T-helper 22 cell (primary cell): ENCODE data around the gene OTOGL.

Experiments used
- DNase-seq: peaks from one replicate; pipeline ENCODE4 v3.0.0-alpha.2; 2020; ENCODE audit warnings: low read depth

Gene OTOGL

DNA sequence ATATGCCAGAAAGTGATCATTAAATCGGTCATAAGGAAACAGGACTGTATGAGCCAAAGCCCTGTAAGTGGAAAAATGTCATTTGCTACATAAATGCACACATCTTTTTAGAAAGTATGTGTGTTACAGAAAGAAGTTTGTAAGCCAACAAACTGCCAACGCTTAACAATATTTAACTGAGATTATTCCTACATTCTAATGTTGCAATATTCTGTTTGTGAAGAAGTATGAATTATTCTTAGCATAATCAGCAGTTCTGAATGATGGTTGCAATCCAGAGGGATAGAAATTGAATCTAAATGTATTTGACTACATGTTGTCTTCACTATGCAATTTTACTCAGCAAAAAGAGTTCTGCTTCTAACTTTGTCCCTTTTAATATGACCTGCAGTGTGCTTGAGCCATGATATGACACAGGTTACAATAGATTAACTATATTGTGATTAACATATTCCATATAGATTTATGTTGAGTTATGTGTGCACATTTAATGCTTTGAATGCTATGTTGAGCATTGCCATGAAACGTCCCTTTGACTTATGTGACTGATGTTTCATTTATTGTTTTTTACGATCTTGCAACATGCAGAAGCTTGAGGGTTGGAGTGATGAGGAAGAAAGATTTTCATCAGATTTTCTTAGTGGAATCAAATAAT, 277.9 kb downstream of the OTOGL start:
- no peak for DNase-seq

- DNase-seq = no peak
Observed at GRCh38 chr12:80381121-80381520, 281.8 kb downstream of the OTOGL start.

DNA sequence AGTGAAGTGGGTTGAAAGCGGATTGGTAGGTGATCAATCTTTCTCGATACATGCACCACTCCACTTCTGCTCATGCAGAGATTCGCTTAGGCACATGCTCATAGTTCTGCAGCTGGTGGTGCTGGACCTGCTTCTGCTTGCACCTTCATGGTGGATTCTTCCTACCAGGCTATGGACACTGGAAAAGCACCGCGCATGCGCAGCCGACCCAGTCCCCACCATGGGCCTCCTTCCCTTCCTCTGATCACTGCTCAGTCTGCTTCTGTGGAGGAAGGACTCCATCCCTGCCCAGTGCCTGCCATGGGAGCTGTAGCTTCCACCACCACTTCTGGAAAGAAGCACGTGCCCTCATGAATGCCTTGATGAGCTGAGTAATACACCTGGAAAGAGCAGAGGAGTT, 282.9 kb downstream of the OTOGL start:
- no peak for DNase-seq

- DNase-seq = no peak
Observed at GRCh38 chr12:80400571-80400991, 301.2 kb downstream of the OTOGL start.

DNA sequence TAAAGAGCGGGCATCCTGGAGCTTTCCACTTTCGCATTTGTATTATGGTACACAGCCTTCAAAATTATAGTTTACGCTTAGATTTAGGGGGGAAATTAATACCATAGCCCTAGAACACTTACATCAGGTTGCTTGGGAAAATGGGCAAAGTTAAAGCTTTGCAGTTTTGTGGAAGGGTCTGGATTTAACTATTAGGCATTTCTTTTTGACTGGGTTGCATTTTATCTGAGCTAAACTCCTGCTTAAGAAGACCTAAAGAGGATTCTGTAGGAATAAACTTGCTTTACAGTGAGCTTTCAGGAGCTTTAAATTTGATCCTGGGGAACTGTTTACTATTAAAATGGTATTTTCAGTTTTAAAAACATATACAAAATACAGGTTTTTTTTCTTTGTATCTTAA, 301.9 kb downstream of the OTOGL start:
- DNase-seq = no peak

GRCh38 chr12:80404629-80405028, 305.3 kb downstream of the OTOGL start:
- DNase-seq = no peak

- no peak for DNase-seq
Observed at GRCh38 chr12:80406253-80406652, 306.9 kb downstream of the OTOGL start.

- no peak for DNase-seq
Observed at GRCh38 chr12:80411787-80412186, 312.4 kb downstream of the OTOGL start.

DNA sequence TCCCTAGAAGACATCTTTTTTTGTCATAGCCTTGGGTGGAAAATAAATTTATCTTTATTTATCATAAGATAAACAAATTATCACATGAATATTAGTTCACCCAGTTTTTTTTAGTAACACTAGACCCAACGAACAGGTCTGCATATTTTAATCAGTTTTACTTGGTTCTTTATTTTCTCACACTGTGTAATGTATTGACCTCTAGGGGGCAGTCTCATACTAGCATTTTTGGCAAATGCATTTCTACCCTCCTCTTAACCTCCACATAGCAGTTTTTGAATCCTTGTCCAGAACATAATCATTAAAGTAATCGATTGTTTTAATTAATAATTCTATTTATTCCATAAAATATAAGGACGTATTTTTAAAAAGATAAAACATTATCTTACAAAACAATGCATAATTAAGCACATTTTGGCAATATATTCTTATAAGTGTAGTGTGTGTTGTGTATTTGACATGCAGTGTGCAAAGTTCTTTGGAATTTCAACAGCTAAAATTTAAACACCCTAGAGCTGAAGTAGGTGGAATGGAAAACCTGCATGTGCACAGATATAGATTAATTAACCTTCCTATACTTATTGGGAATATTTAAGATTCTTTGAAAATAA, 313.1 kb downstream of the OTOGL start:
- DNase-seq = no peak

- no peak for DNase-seq
Observed at GRCh38 chr12:80413462-80413861, 314.1 kb downstream of the OTOGL start.

GRCh38 chr12:80415466-80415865, 316.1 kb downstream of the OTOGL start:
- DNase-seq = no peak

DNA sequence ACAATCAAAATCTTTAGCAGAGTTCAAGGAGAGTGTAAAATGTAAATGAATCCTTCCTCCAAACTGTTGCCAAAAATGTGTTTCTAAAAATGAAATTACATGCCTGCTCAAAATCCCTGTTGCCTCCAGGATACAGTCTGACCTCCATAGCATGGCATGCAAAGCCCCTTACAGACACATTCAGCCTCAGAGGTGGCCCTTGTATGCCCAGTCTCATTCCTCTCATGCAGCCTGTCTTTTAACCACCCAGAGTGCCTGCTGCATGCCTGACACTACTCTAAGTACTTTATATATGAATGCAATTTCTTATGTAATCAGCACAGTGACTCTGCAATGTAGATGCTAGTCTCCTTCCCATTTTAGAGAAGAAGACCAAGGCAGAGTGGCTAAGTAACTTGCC, 320.3 kb downstream of the OTOGL start:
- DNase-seq = no peak

- DNase-seq = no peak
Observed at GRCh38 chr12:80420075-80420474, 320.7 kb downstream of the OTOGL start.

DNA sequence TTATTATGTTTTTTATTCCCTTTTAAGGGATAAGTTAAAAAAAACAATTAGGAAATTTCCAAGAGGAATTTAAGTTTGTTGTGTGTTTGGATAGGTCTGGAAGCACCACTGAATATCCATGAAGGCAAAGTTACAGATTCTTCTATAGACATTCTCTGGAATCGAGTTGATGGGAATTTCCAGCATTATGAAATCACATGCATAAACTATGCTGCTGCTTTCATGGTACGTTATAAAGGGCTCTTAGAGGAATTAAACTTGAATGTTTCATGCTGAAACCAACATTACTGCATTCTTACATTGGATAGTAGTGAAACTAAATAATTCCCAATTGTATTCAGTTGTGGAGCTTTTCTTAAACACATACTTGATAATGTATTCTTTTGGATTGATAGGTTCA, 323.2 kb downstream of the OTOGL start:
- no peak for DNase-seq
